Measurements from ENCODE around the gene MCU.

MCU gene

GRCh38 chr10:72913287-72913686 lies 221.3 kb downstream of the MCU start:
- TF ChIP-seq REST (IDR thresholded peaks at IDR 0.05; ENCODE audit: insufficient read depth in 1 of 2, low read depth in 2 of 2, low read length in 2 of 2) (no peak), POLR2AphosphoS5 (IDR thresholded peaks at IDR 0.05; ENCODE audit: low read depth, low read length) (no peak), SIN3A (IDR thresholded peaks at IDR 0.05; ENCODE audit: borderline replicate concordance, insufficient read depth, low read length) (no peak), FOXP2 (optimal IDR thresholded peaks at IDR 0.05; ENCODE audit: borderline replicate concordance, extremely low read depth, extremely low read length, insufficient read depth) (no peak), TAF1 (IDR thresholded peaks at IDR 0.05; ENCODE audit: borderline replicate concordance, insufficient read depth, low read length) (no peak)

- TF ChIP-seq REST (IDR thresholded peaks at IDR 0.05; ENCODE audit: insufficient read depth in 1 of 2, low read depth in 2 of 2, low read length in 2 of 2) (no peak), FOXP2 (optimal IDR thresholded peaks at IDR 0.05; ENCODE audit: borderline replicate concordance, extremely low read depth, extremely low read length, insufficient read depth) (no peak), POLR2AphosphoS5 (IDR thresholded peaks at IDR 0.05; ENCODE audit: low read depth, low read length) (no peak), SIN3A (IDR thresholded peaks at IDR 0.05; ENCODE audit: borderline replicate concordance, insufficient read depth, low read length) (no peak), TAF1 (IDR thresholded peaks at IDR 0.05; ENCODE audit: borderline replicate concordance, insufficient read depth, low read length) (no peak)
Measured at GRCh38 chr10:72918352-72918751, 226.4 kb downstream of the MCU start.

GRCh38 chr10:72924351-72924750 lies 232.4 kb downstream of the MCU start:
- TF ChIP-seq REST (IDR thresholded peaks at IDR 0.05; ENCODE audit: insufficient read depth in 1 of 2, low read depth in 2 of 2, low read length in 2 of 2) (no peak), FOXP2 (optimal IDR thresholded peaks at IDR 0.05; ENCODE audit: borderline replicate concordance, extremely low read depth, extremely low read length, insufficient read depth) (no peak), SIN3A (IDR thresholded peaks at IDR 0.05; ENCODE audit: borderline replicate concordance, insufficient read depth, low read length) (no peak), TAF1 (IDR thresholded peaks at IDR 0.05; ENCODE audit: borderline replicate concordance, insufficient read depth, low read length) (no peak), POLR2AphosphoS5 (IDR thresholded peaks at IDR 0.05; ENCODE audit: low read depth, low read length) (no peak)

GRCh38 chr10:72925951-72926465 lies 234.1 kb downstream of the MCU start:
- TF ChIP-seq POLR2AphosphoS5 (IDR thresholded peaks at IDR 0.05; ENCODE audit: low read depth, low read length), result no peak
- no peak for TF ChIP-seq REST (IDR thresholded peaks at IDR 0.05; ENCODE audit: insufficient read depth in 1 of 2, low read depth in 2 of 2, low read length in 2 of 2)
- TF ChIP-seq TAF1 (IDR thresholded peaks at IDR 0.05; ENCODE audit: borderline replicate concordance, insufficient read depth, low read length), result no peak
- no peak for TF ChIP-seq SIN3A (IDR thresholded peaks at IDR 0.05; ENCODE audit: borderline replicate concordance, insufficient read depth, low read length)
- TF ChIP-seq FOXP2 (optimal IDR thresholded peaks at IDR 0.05; ENCODE audit: borderline replicate concordance, extremely low read depth, extremely low read length, insufficient read depth), result no peak

GRCh38 chr10:72927485-72927884 lies 235.5 kb downstream of the MCU start:
- TF ChIP-seq FOXP2 (optimal IDR thresholded peaks at IDR 0.05; ENCODE audit: borderline replicate concordance, extremely low read depth, extremely low read length, insufficient read depth) (no peak), REST (IDR thresholded peaks at IDR 0.05; ENCODE audit: insufficient read depth in 1 of 2, low read depth in 2 of 2, low read length in 2 of 2) (no peak), POLR2AphosphoS5 (IDR thresholded peaks at IDR 0.05; ENCODE audit: low read depth, low read length) (no peak), TAF1 (IDR thresholded peaks at IDR 0.05; ENCODE audit: borderline replicate concordance, insufficient read depth, low read length) (no peak), SIN3A (IDR thresholded peaks at IDR 0.05; ENCODE audit: borderline replicate concordance, insufficient read depth, low read length) (no peak)

Data from PFSK-1 (cell line).